Left lung (tissue), 10 donors: ENCODE measurements around the gene PSMD13. TPM values are rescaled to one million over a fixed set of nuclear protein-coding genes. Genes with fewer than 3 reads are reported as not detected.
A peak's percentile ranks its signal among the peaks of the same experiment; 100 is the strongest.
"Not testable (repeated sequence)": the region's sequence is repeated elsewhere in the genome, so short reads cannot be mapped to it uniquely, and the experiment has no call there.

ENCODE experiments used
- ATAC-seq: fragments of 200-7000 bp; cut with Tn5 transposase; one replicate; pipeline ENCODE4 v1.9.1; 2020; ENCODE audit warnings: moderate library complexity
- DNase-seq, 4 donors: peaks; one replicate each; pipeline ENCODE4 v3.0.0-alpha.2; 2013 to 2020
- H3K27ac ChIP-seq, 2 donors: fragments of 200-600 bp; sonication (generic) in 1 of 2; one replicate each; pipeline versions ENCODE4 v1.5.0 to v1.8.0; 2020 to 2021
- H3K27me3 ChIP-seq, 2 donors: fragments of 200-600 bp; sonication (generic) in 1 of 2; one replicate each; pipeline versions ENCODE4 v1.5.0 to v1.8.0; 2020 to 2021
- H3K36me3 ChIP-seq, 2 donors: fragments of 200-600 bp; sonication (generic) in 1 of 2; one replicate each; pipeline versions ENCODE4 v1.5.0 to v1.8.0; 2020 to 2021
- H3K4me1 ChIP-seq, 2 donors: fragments of 200-600 bp; one replicate each; pipeline ENCODE4 v1.8.0; 2021
- H3K4me3 ChIP-seq, 2 donors: fragments of 200-600 bp; sonication (generic) in 1 of 2; one replicate each; pipeline versions ENCODE4 v1.5.0 to v1.8.0; 2020 to 2021; ENCODE audit warnings: mild to moderate bottlenecking in 1 of 2
- H3K9me3 ChIP-seq, 2 donors: fragments of 200-600 bp; sonication (generic) in 1 of 2; one replicate each; pipeline versions ENCODE4 v1.5.0 to v1.8.0; 2020 to 2021
- CTCF ChIP-seq, 2 donors: fragments of 200-600 bp; sonication (generic) in 1 of 2; IDR thresholded peaks; one replicate each; pipeline versions ENCODE4 v1.5.0 to v1.8.0; 2021; ENCODE audit warnings: antibody characterized with exemption in 2 of 2
- intact Hi-C, 2 donors: fragments of 100-400 bp; cut with DNase I; formaldehyde crosslinking; loops; one replicate each; pipeline versions ENCODE4 v1.11.2 to v1.14.2; 2022
- polyA plus RNA-seq, 6 donors: library from polyadenylated mRNA; unstranded; fragments of 120-200 nt; gene quantifications; one replicate each; pipeline ENCODE4 v1.2.1, GENCODE V29; 2013; ENCODE audit not compliant: insufficient read length in 6 of 6
- total RNA-seq, 2 donors: library from RNA; stranded (reverse); fragmentation: NEBNext Ultra II Directional; extraction: Animal tissue kit (Norgen Biotek cat#: 25700); gene quantifications; one replicate each; pipeline ENCODE4 v1.2.1, GENCODE V29; 2021
- donor health status: DM: no; HTN: yes; CAD: no.
- donor health status: DM: no; HTN: no; CAD: no.

The PSMD13 gene
- total and polyA plus RNA-seq, 8 donors: 78.0 to 157 (median 147) TPM

- Histone ChIP-seq H3K27ac (no peak overlapping the region), H3K4me3 (no peak overlapping the region), H3K9me3 (peaks cover 0 to 5% of the 10 kb centered on the region in 2 donors), H3K4me1 (no peaks in the 10 kb centered on the region), H3K27me3 (no peaks in the 10 kb centered on the region), H3K36me3 (no peaks in the 10 kb centered on the region)
- TF ChIP-seq CTCF (IDR thresholded peaks at IDR 0.05): no peak
- DNase-seq (no peak), ATAC-seq (no peak)
- intact Hi-C loops: no loop called here
Measured at GRCh38 chr11:261624-262023, 24.8 kb downstream of the PSMD13 start.

GRCh38 chr11:266676-267439, 30.1 kb downstream of the PSMD13 start:
- peak; percentile 24 for ATAC-seq
- H3K27ac ChIP-seq: no peak overlapping the region

GRCh38 chr11:267491-267994, 30.8 kb downstream of the PSMD13 start:
- H3K36me3 ChIP-seq: no peaks in the 10 kb centered on the region
- DNase-seq (peak in 2 of 4 donors; percentile 79 to 87), ATAC-seq (peak; percentile 66)
- peak overlapping the region; percentile 33 to 96 for H3K27ac ChIP-seq
- no peaks in the 10 kb centered on the region for H3K27me3 ChIP-seq
- peaks cover 0 to 33% of the 10 kb centered on the region in 2 donors for H3K4me1 ChIP-seq
- H3K4me3 ChIP-seq: peak overlapping the region in 1 of 2 donors; percentile 45
- intact Hi-C loops: no loop called here
- no peak for TF ChIP-seq CTCF (IDR thresholded peaks at IDR 0.05)
- peaks cover 0 to 5% of the 10 kb centered on the region in 2 donors for H3K9me3 ChIP-seq

More at GRCh38 chr11:266676-267439, 30.1 kb downstream of the PSMD13 start:
- Histone ChIP-seq H3K4me1 (peaks cover 0 to 33% of the 10 kb centered on the region in 2 donors), H3K4me3 (no peak overlapping the region), H3K36me3 (no peaks in the 10 kb centered on the region), H3K9me3 (peaks cover 0 to 5% of the 10 kb centered on the region in 2 donors), H3K27me3 (no peaks in the 10 kb centered on the region)
- TF ChIP-seq CTCF (IDR thresholded peaks at IDR 0.05): no peak
- intact Hi-C loops: no loop called here
- DNase-seq: no peak

- intact Hi-C loops, H3K27me3 ChIP-seq, H3K36me3 ChIP-seq, H3K9me3 ChIP-seq: not testable (repeated sequence)
- H3K4me1 ChIP-seq: peaks cover 0 to 33% of the 10 kb centered on the region in 2 donors
- peak overlapping the region; percentile 84 to 96 for H3K27ac ChIP-seq
- H3K4me3 ChIP-seq: peak overlapping the region; percentile 3 to 45
- peak in 3 of 4 donors; percentile 62 to 86 (median 81) for DNase-seq
- peak; percentile 78 for ATAC-seq
Measured at GRCh38 chr11:268716-269145, 32.0 kb downstream of the PSMD13 start.

GRCh38 chr11:269146-269890, 32.5 kb downstream of the PSMD13 start:
- DNase-seq (no peak), ATAC-seq (peak; percentile 34)
- peaks cover 0 to 5% of the 10 kb centered on the region in 2 donors for H3K9me3 ChIP-seq
- no peaks in the 10 kb centered on the region for H3K27me3 ChIP-seq
- H3K27ac ChIP-seq: peak overlapping the region; percentile 84 to 96
- peak overlapping the region; percentile 3 to 45 for H3K4me3 ChIP-seq
- peak in 1 of 2 donors; percentile 45 for TF ChIP-seq CTCF (IDR thresholded peaks at IDR 0.05)
- intact Hi-C loops: no loop called here
- peaks cover 0 to 33% of the 10 kb centered on the region in 2 donors for H3K4me1 ChIP-seq
- H3K36me3 ChIP-seq: no peaks in the 10 kb centered on the region
